SKM-1 (cell line): ENCODE data around the gene GNB1.
"Not testable (repeated sequence)": the region's sequence is repeated elsewhere in the genome, so short reads cannot be mapped to it uniquely, and the experiment has no call there.

ENCODE experiments used
- DNase-seq: peaks from one replicate; lab custom pipeline; 2025; ENCODE audit not compliant: unreplicated experiment; lab: John Stamatoyannopoulos, UW

The GNB1 gene

GRCh38 chr1:1861761-1862310 lies 29.1 kb downstream of the GNB1 start:
- DNase-seq = not testable (repeated sequence)

GRCh38 chr1:1861339-1861730 lies 29.6 kb downstream of the GNB1 start:
- no peak for DNase-seq

GRCh38 chr1:1859970-1860697 lies 30.8 kb downstream of the GNB1 start:
- not testable (repeated sequence) for DNase-seq

- no peak for DNase-seq
Observed at GRCh38 chr1:1858382-1859086, 32.4 kb downstream of the GNB1 start.

GRCh38 chr1:1857096-1857703 lies 33.7 kb downstream of the GNB1 start:
- DNase-seq = no peak

GRCh38 chr1:1856161-1856560 lies 34.7 kb downstream of the GNB1 start:
- not testable (repeated sequence) for DNase-seq

- DNase-seq = no peak
Observed at GRCh38 chr1:1853593-1854257, 37.2 kb downstream of the GNB1 start.

- DNase-seq = no peak
Observed at GRCh38 chr1:1852619-1853414, 38.1 kb downstream of the GNB1 start.

GRCh38 chr1:1847890-1848289 lies 43.0 kb downstream of the GNB1 start:
- DNase-seq = no peak

- no peak for DNase-seq
Observed at GRCh38 chr1:1847061-1847850, 43.6 kb downstream of the GNB1 start.

GRCh38 chr1:1846386-1846918 lies 44.4 kb downstream of the GNB1 start:
- DNase-seq = no peak

- DNase-seq = no peak
Observed at GRCh38 chr1:1842360-1843146, 48.3 kb downstream of the GNB1 start.

- DNase-seq = no peak
Observed at GRCh38 chr1:1841575-1841995, 49.3 kb downstream of the GNB1 start.

- DNase-seq = no peak
Observed at GRCh38 chr1:1839311-1839965, 51.4 kb downstream of the GNB1 start.

GRCh38 chr1:1836119-1836518 lies 54.8 kb downstream of the GNB1 start:
- no peak for DNase-seq

- DNase-seq = no peak
Observed at GRCh38 chr1:1835546-1835945, 55.3 kb downstream of the GNB1 start.

- no peak for DNase-seq
Observed at GRCh38 chr1:1833916-1834325, 57.0 kb downstream of the GNB1 start.

GRCh38 chr1:1833456-1833855 lies 57.4 kb downstream of the GNB1 start:
- DNase-seq = no peak
